Parathyroid adenoma (tissue), 2 donors: ENCODE data around the gene TP53BP1.
A peak's percentile ranks its signal among the peaks of the same experiment; 100 is the strongest.

Experiments
- H2AFZ ChIP-seq: fragments of 300-600 bp; sonication (generic); one replicate; pipeline ENCODE4 v1.7.0; 2017; ENCODE audit warnings: antibody characterized with exemption, mild to moderate bottlenecking
- H3K27ac ChIP-seq: fragments of 300-600 bp; sonication (generic); one replicate; pipeline ENCODE4 v1.7.0; 2017
- H3K27me3 ChIP-seq: fragments of 300-600 bp; sonication (generic); one replicate; pipeline ENCODE4 v1.7.0; 2017; ENCODE audit warnings: low read length; ENCODE audit not compliant: control insufficient read depth, insufficient read depth
- H3K36me3 ChIP-seq: fragments of 300-600 bp; sonication (generic); one replicate; pipeline ENCODE4 v1.7.0; 2017; ENCODE audit warnings: low read length; ENCODE audit not compliant: control insufficient read depth, insufficient read depth
- H3K4me1 ChIP-seq: fragments of 300-600 bp; sonication (generic); one replicate; pipeline ENCODE4 v1.7.0; 2017; ENCODE audit warnings: control low read depth
- H3K4me2 ChIP-seq: fragments of 300-600 bp; sonication (generic); one replicate; pipeline ENCODE4 v1.7.0; 2017; ENCODE audit warnings: low read length
- H3K4me3 ChIP-seq: fragments of 300-600 bp; sonication (generic); one replicate; pipeline ENCODE4 v1.7.0; 2017; ENCODE audit warnings: low read depth, low read length
- H3K79me2 ChIP-seq: fragments of 300-600 bp; sonication (generic); one replicate; pipeline ENCODE4 v1.7.0; 2017; ENCODE audit warnings: control low read depth
- H3K9ac ChIP-seq: fragments of 300-600 bp; sonication (generic); one replicate; pipeline ENCODE4 v1.7.0; 2017; ENCODE audit warnings: mild to moderate bottlenecking
- H3K9me3 ChIP-seq: fragments of 300-600 bp; sonication (generic); one replicate; pipeline ENCODE4 v1.7.0; 2017; ENCODE audit warnings: low read length; ENCODE audit not compliant: control insufficient read depth
- CTCF ChIP-seq: fragments of 300-600 bp; sonication (generic); IDR thresholded peaks from one replicate; pipeline ENCODE4 v1.7.0; 2017; ENCODE audit warnings: antibody characterized with exemption, mild to moderate bottlenecking
- donor health status: primary hyperparathyroidism.

Gene TP53BP1

DNA sequence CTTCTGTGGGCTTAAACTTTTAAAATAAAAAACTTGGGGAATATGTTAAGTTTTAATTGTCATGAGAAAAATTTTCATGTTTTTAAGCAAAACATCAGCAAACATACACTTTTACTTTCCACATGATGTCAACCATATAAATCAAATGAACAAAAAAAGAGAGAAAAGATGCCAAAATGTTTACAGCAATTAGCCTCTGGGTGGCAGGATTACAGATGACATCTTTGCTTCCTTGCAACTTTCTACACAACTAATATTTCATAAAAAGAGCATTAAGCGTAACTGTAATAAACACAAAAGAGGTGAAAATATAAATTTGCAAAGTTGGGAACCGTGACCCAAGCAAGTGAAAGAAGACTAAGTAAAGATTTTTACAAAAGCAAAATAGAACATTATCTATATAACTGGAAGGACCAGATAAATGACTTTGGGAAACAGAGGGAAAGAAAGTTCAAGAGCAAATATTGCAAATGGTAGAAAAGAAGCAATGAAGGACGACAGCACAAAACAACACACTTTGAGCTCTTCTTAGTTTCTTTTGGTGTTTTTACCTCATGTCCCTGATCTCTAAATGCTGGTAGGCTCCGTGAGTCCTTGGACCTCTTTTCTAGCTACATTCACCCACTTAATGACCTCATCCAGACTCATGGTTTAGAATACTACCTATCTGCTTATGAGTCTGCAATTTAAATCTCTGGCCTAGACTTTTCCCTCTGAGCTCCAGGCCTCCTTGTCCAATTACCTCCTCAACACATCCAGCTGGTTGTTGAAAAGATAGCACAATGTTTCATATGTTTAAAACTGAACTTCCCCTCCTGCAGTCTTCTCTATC, 9.4 kb downstream of the TP53BP1 start:
- H3K4me1 ChIP-seq, result no peaks in the 10 kb centered on the region
- TF ChIP-seq CTCF, result peak; percentile 27
- H3K27ac ChIP-seq, result no peak overlapping the region

DNA sequence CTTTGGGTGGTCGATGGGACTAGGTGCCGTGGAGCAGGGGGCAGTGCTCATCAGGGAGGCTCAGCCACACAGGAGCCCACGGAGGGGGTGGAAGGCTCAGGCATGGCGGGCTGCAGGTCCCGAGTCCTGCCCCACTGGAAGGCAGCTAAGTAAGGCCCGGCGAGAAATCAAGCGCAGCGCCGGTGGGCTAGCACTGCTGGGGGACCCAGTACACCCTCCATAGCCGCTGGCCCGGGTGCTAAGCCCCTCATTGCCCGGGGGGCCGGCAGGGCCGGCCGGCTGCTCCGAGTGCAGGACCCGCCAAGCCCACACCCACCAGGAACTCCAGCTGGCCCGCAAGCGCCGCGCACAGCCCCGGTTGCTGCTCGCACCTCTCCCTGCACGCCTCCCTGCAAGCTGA, 19.1 kb downstream of the TP53BP1 start:
- Histone ChIP-seq H3K27ac (no peak overlapping the region), H3K27me3 (no peaks in the 10 kb centered on the region), H3K9me3 (no peaks in the 10 kb centered on the region), H3K4me2 (no peak overlapping the region), H3K4me1 (no peaks in the 10 kb centered on the region), H3K9ac (no peak overlapping the region), H3K4me3 (no peak overlapping the region), H3K79me2 (no peaks in the 10 kb centered on the region), H3K36me3 (no peaks in the 10 kb centered on the region), H2AFZ (no peak overlapping the region)
- no peak for TF ChIP-seq CTCF

More for the DNA sequence above, 9.4 kb downstream of the TP53BP1 start:
- H3K9me3 ChIP-seq, result no peaks in the 10 kb centered on the region
- no peak overlapping the region for H3K4me3 ChIP-seq
- no peak overlapping the region for H3K9ac ChIP-seq
- no peak overlapping the region for H2AFZ ChIP-seq
- peaks cover 5% of the 10 kb centered on the region for H3K79me2 ChIP-seq
- no peaks in the 10 kb centered on the region for H3K27me3 ChIP-seq
- H3K36me3 ChIP-seq, result no peaks in the 10 kb centered on the region
- no peak overlapping the region for H3K4me2 ChIP-seq

DNA sequence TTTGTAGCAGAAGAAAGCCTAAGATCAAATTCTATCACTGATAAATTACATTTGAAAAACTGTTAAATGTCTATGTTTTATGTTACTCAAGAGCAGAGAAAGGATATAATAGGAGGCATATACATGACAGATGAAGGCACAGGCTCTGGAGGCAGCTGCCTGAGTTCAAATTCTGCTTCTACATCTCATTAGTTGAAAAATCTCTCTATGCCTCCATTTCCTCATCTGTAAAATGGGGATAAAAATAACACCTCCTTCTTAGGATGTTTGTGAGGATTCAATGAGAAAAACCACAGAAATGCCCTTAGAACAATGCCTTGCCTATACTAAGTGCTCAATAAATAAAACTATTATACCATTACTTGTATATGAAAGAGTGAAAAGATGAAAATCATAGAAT, 21.0 kb downstream of the TP53BP1 start:
- H3K4me2 ChIP-seq, result no peak overlapping the region
- H3K27ac ChIP-seq, result no peak overlapping the region
- no peak overlapping the region for H3K9ac ChIP-seq
- no peaks in the 10 kb centered on the region for H3K4me1 ChIP-seq
- no peaks in the 10 kb centered on the region for H3K36me3 ChIP-seq
- no peaks in the 10 kb centered on the region for H3K27me3 ChIP-seq
- H2AFZ ChIP-seq, result no peak overlapping the region
- H3K79me2 ChIP-seq, result no peaks in the 10 kb centered on the region
- no peak overlapping the region for H3K4me3 ChIP-seq
- no peak for TF ChIP-seq CTCF
- H3K9me3 ChIP-seq, result no peaks in the 10 kb centered on the region

GRCh38 chr15:43469867-43470266, 23.1 kb downstream of the TP53BP1 start:
- no peaks in the 10 kb centered on the region for H3K4me1 ChIP-seq
- H3K4me2 ChIP-seq, result no peak overlapping the region
- no peak overlapping the region for H3K4me3 ChIP-seq
- TF ChIP-seq CTCF, result no peak
- no peaks in the 10 kb centered on the region for H3K36me3 ChIP-seq
- no peaks in the 10 kb centered on the region for H3K27me3 ChIP-seq
- no peak overlapping the region for H2AFZ ChIP-seq
- no peaks in the 10 kb centered on the region for H3K79me2 ChIP-seq
- no peaks in the 10 kb centered on the region for H3K9me3 ChIP-seq
- H3K27ac ChIP-seq, result no peak overlapping the region
- H3K9ac ChIP-seq, result no peak overlapping the region

DNA sequence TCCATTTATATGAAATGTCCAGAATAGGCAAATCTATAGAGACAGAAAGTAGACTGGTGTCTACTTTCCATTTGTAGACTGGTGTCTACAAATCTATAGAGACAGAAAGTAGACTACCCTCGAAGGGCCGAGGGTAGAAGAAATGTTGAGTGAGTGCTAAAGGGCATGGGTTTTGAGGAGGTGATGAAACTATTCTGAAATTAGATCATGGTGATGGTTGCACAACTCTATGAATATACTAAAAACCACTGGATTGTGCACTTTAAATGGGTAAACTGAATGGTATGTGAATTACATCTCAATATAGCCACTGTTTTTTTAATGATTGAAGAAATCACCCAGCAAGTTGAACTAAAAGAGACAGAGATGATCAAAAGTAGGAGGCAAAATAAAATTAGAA, 27.9 kb downstream of the TP53BP1 start:
- H3K36me3 ChIP-seq, result no peaks in the 10 kb centered on the region

More for the DNA sequence above, 27.9 kb downstream of the TP53BP1 start:
- no peaks in the 10 kb centered on the region for H3K79me2 ChIP-seq
- no peak overlapping the region for H3K4me2 ChIP-seq
- no peak overlapping the region for H3K4me3 ChIP-seq
- no peak overlapping the region for H2AFZ ChIP-seq
- no peak overlapping the region for H3K27ac ChIP-seq
- H3K4me1 ChIP-seq, result no peaks in the 10 kb centered on the region
- TF ChIP-seq CTCF, result no peak
- no peaks in the 10 kb centered on the region for H3K27me3 ChIP-seq
- H3K9me3 ChIP-seq, result no peaks in the 10 kb centered on the region
- H3K9ac ChIP-seq, result no peak overlapping the region
